ENCODE results near the gene ERP44.

ERP44 gene

GRCh38 chr9:99986642-99987041, 112.2 kb downstream of the ERP44 start:
- H3K36me3 ChIP-seq (replicated peaks; ENCODE audit: insufficient read depth, low read length) = no peaks in the 10 kb centered on the region; the same call in 1 of the 2 replicates
- H3F3A ChIP-seq (ENCODE audit: insufficient read depth, low read length) = no peaks in the 10 kb centered on the region; the same call in 1 of the 2 replicates
- H4K20me1 ChIP-seq (ENCODE audit: insufficient read depth, low read length) = no peaks in the 10 kb centered on the region
- TF ChIP-seq EZH2 (optimal IDR thresholded peaks at IDR 0.05; ENCODE audit: low read depth, low read length) (no peak), EZH2phosphoT487 (IDR thresholded peaks at IDR 0.05; ENCODE audit: low read length) (no peak)
- TF ChIP-seq, protein P1, sequence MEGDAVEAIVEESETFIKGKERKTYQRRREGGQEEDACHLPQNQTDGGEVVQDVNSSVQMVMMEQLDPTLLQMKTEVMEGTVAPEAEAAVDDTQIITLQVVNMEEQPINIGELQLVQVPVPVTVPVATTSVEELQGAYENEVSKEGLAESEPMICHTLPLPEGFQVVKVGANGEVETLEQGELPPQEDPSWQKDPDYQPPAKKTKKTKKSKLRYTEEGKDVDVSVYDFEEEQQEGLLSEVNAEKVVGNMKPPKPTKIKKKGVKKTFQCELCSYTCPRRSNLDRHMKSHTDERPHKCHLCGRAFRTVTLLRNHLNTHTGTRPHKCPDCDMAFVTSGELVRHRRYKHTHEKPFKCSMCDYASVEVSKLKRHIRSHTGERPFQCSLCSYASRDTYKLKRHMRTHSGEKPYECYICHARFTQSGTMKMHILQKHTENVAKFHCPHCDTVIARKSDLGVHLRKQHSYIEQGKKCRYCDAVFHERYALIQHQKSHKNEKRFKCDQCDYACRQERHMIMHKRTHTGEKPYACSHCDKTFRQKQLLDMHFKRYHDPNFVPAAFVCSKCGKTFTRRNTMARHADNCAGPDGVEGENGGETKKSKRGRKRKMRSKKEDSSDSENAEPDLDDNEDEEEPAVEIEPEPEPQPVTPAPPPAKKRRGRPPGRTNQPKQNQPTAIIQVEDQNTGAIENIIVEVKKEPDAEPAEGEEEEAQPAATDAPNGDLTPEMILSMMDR (IDR thresholded peaks at IDR 0.05; ENCODE audit: low read length) = no peak
- no peak overlapping the region for H3K27ac ChIP-seq (ENCODE audit: low read length)
- no peaks in the 10 kb centered on the region for H3K27me3 ChIP-seq (replicated peaks; ENCODE audit: insufficient read depth, low read length)
- no peaks in the 10 kb centered on the region for H3K79me2 ChIP-seq (ENCODE audit: low read length)
- DNase-seq = no peak
- no peaks in the 10 kb centered on the region for H3K9me3 ChIP-seq (replicated peaks; ENCODE audit: insufficient read depth, low read length)
- no peaks in the 10 kb centered on the region for H3K4me1 ChIP-seq (ENCODE audit: low read length)
- no peak overlapping the region for H3K9ac ChIP-seq (ENCODE audit: low read length)
- no peak overlapping the region for H3K4me3 ChIP-seq (ENCODE audit: low read length)
- no peaks in the 10 kb centered on the region for H3K9me2 ChIP-seq (replicated peaks; ENCODE audit: insufficient read depth, low read length)
- no peak overlapping the region for H2AFZ ChIP-seq (ENCODE audit: low read length)
- H3K4me2 ChIP-seq (ENCODE audit: low read depth, low read length) = no peak overlapping the region

GRCh38 chr9:99980598-99980997, 118.2 kb downstream of the ERP44 start:
- Histone ChIP-seq H3K4me3 (ENCODE audit: low read length) (no peak overlapping the region), H2AFZ (ENCODE audit: low read length) (no peak overlapping the region), H3K4me1 (ENCODE audit: low read length) (no peaks in the 10 kb centered on the region), H3K36me3 (replicated peaks; ENCODE audit: insufficient read depth, low read length) (no peaks in the 10 kb centered on the region; the same call in 1 of the 2 replicates), H3K9me3 (replicated peaks; ENCODE audit: insufficient read depth, low read length) (no peaks in the 10 kb centered on the region), H3K27ac (ENCODE audit: low read length) (no peak overlapping the region), H3K79me2 (ENCODE audit: low read length) (no peaks in the 10 kb centered on the region), H3F3A (ENCODE audit: insufficient read depth, low read length) (no peaks in the 10 kb centered on the region; the same call in 1 of the 2 replicates), H3K4me2 (ENCODE audit: low read depth, low read length) (no peak overlapping the region), H4K20me1 (ENCODE audit: insufficient read depth, low read length) (no peaks in the 10 kb centered on the region), H3K9me2 (replicated peaks; ENCODE audit: insufficient read depth, low read length) (no peaks in the 10 kb centered on the region), H3K9ac (ENCODE audit: low read length) (no peak overlapping the region), H3K27me3 (replicated peaks; ENCODE audit: insufficient read depth, low read length) (no peaks in the 10 kb centered on the region)
- no peak for DNase-seq
- TF ChIP-seq EZH2 (optimal IDR thresholded peaks at IDR 0.05; ENCODE audit: low read depth, low read length) (no peak), EZH2phosphoT487 (IDR thresholded peaks at IDR 0.05; ENCODE audit: low read length) (no peak)
- TF ChIP-seq, protein P1 (IDR thresholded peaks at IDR 0.05; ENCODE audit: low read length) = no peak

DNA sequence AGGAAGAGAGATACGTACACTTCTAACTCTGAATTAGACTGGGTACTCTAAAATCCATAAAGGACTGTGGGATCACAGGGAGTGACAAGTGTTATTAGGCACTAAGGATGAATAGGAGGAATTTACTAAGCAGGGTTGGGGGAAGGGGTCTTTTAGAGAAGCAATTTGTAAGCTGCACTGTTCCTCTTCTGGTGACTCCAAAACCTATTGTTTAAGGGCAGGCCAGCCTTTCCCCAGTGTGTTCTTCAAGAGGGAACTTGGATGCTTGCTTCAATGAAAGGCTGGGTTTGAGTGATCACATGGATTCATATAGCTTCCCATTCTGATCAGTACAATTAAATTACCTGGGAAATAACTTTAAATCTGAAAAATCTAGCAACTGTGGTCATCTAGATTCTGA, 120.6 kb downstream of the ERP44 start:
- H3K79me2 ChIP-seq (ENCODE audit: low read length) = no peaks in the 10 kb centered on the region
- no peak overlapping the region for H3K9ac ChIP-seq (ENCODE audit: low read length)
- no peaks in the 10 kb centered on the region for H3K4me1 ChIP-seq (ENCODE audit: low read length)
- TF ChIP-seq EZH2 (optimal IDR thresholded peaks at IDR 0.05; ENCODE audit: low read depth, low read length) = no peak
- no peak for TF ChIP-seq EZH2phosphoT487 (IDR thresholded peaks at IDR 0.05; ENCODE audit: low read length)
- TF ChIP-seq, protein P1 (IDR thresholded peaks at IDR 0.05; ENCODE audit: low read length) = no peak
- no peaks in the 10 kb centered on the region for H3K27me3 ChIP-seq (replicated peaks; ENCODE audit: insufficient read depth, low read length)
- H3F3A ChIP-seq (ENCODE audit: insufficient read depth, low read length) = no peaks in the 10 kb centered on the region
- no peak overlapping the region for H2AFZ ChIP-seq (ENCODE audit: low read length)
- H3K27ac ChIP-seq (ENCODE audit: low read length) = no peak overlapping the region
- DNase-seq = no peak
- no peak overlapping the region for H3K4me3 ChIP-seq (ENCODE audit: low read length)
- no peaks in the 10 kb centered on the region for H3K36me3 ChIP-seq (replicated peaks; ENCODE audit: insufficient read depth, low read length)
- no peaks in the 10 kb centered on the region for H4K20me1 ChIP-seq (ENCODE audit: insufficient read depth, low read length)
- no peaks in the 10 kb centered on the region for H3K9me2 ChIP-seq (replicated peaks; ENCODE audit: insufficient read depth, low read length)
- no peak overlapping the region for H3K4me2 ChIP-seq (ENCODE audit: low read depth, low read length)
- no peaks in the 10 kb centered on the region for H3K9me3 ChIP-seq (replicated peaks; ENCODE audit: insufficient read depth, low read length)
